ENCODE measurements around the gene SCIN.
"Not testable (repeated sequence)": the region's sequence is repeated elsewhere in the genome, so short reads cannot be mapped to it uniquely, and the experiment has no call there.

Gene SCIN

GRCh38 chr7:12650080-12650479 lies 79.6 kb downstream of the SCIN start:
- DNase-seq = no peak

- no peak for DNase-seq
These were observed 82.6 kb downstream of the SCIN start for GRCh38 chr7:12653110-12653509.

GRCh38 chr7:12653518-12653917 lies 83.0 kb downstream of the SCIN start:
- no peak for DNase-seq

GRCh38 chr7:12655161-12655560 lies 84.6 kb downstream of the SCIN start:
- DNase-seq = no peak

- not testable (repeated sequence) for DNase-seq
These were observed 89.9 kb downstream of the SCIN start for GRCh38 chr7:12660423-12660822.

GRCh38 chr7:12660986-12661385 lies 90.5 kb downstream of the SCIN start:
- DNase-seq = not testable (repeated sequence)

- no peak for DNase-seq
These were observed 91.1 kb downstream of the SCIN start for GRCh38 chr7:12661581-12661980.

- DNase-seq = no peak
These were observed 99.6 kb downstream of the SCIN start for GRCh38 chr7:12670000-12670729.

- DNase-seq = no peak
These were observed 100.4 kb downstream of the SCIN start for GRCh38 chr7:12670743-12671520.

- not testable (repeated sequence) for DNase-seq
These were observed 102.9 kb downstream of the SCIN start for GRCh38 chr7:12673436-12673835.

GRCh38 chr7:12674053-12674452 lies 103.5 kb downstream of the SCIN start:
- no peak for DNase-seq

- no peak for DNase-seq
These were observed 104.3 kb downstream of the SCIN start for GRCh38 chr7:12674861-12675260.

GRCh38 chr7:12683678-12684585 lies 113.4 kb downstream of the SCIN start:
- no peak for DNase-seq

GRCh38 chr7:12684733-12685132 lies 114.2 kb downstream of the SCIN start:
- DNase-seq = no peak

GRCh38 chr7:12685550-12685949 lies 115.0 kb downstream of the SCIN start:
- no peak for DNase-seq

- peak; percentile 31 for DNase-seq
These were observed 115.8 kb downstream of the SCIN start for GRCh38 chr7:12686234-12686890.

- peak; percentile 95 for DNase-seq
These were observed 116.6 kb downstream of the SCIN start, which contains the start of gene ARL4A for GRCh38 chr7:12686891-12687717. Gene ARL4A (plus strand): TSS chr7:12687633. CDS start chr7:12688255, 622 bp downstream.

- DNase-seq = no peak
These were observed 117.2 kb downstream of the SCIN start for GRCh38 chr7:12687718-12688171.

- DNase-seq = not testable (repeated sequence)
These were observed 118.1 kb downstream of the SCIN start for GRCh38 chr7:12688485-12689170.

GRCh38 chr7:12689451-12689850 lies 118.9 kb downstream of the SCIN start:
- no peak for DNase-seq
